Ectodermal cell (in vitro differentiated cells): ENCODE measurements around the gene CPA1.

Experiments used
- H3K27ac ChIP-seq: 2 replicates; pipeline ENCODE4 v1.7.0; 2013; ENCODE audit warnings: mild to moderate bottlenecking, low read depth, low read length; ENCODE audit not compliant: insufficient read depth, poor library complexity, severe bottlenecking
- H3K27me3 ChIP-seq: 2 replicates; pipeline ENCODE4 v1.7.0; 2013; ENCODE audit warnings: mild to moderate bottlenecking, low read length; ENCODE audit not compliant: insufficient read depth, control insufficient read depth, poor library complexity, severe bottlenecking
- H3K36me3 ChIP-seq: one replicate; pipeline ENCODE4 v1.7.0; 2013; ENCODE audit warnings: low read length; ENCODE audit not compliant: control insufficient read depth, insufficient read depth
- H3K4me1 ChIP-seq: one replicate; pipeline ENCODE4 v1.7.0; 2013; ENCODE audit warnings: low read length; ENCODE audit not compliant: control insufficient read depth, insufficient read depth
- H3K4me3 ChIP-seq: 2 replicates; pipeline ENCODE4 v1.7.0; 2013; ENCODE audit warnings: low read depth, low read length, control low read depth; ENCODE audit not compliant: insufficient read depth
- H3K9me3 ChIP-seq: 2 replicates; pipeline ENCODE4 v1.7.0; 2013; ENCODE audit warnings: mild to moderate bottlenecking, low read length, moderate library complexity; ENCODE audit not compliant: control insufficient read depth
- WGBS, 2 experiments: methylation state at CpG; one replicate each; pipeline ENCODE4 v1.1.7; 2013; ENCODE audit warnings: missing lambda C conversion rate in 2 of 2; 5-methylcytosine and 5-hydroxymethylcytosine counted together

Gene CPA1

DNA sequence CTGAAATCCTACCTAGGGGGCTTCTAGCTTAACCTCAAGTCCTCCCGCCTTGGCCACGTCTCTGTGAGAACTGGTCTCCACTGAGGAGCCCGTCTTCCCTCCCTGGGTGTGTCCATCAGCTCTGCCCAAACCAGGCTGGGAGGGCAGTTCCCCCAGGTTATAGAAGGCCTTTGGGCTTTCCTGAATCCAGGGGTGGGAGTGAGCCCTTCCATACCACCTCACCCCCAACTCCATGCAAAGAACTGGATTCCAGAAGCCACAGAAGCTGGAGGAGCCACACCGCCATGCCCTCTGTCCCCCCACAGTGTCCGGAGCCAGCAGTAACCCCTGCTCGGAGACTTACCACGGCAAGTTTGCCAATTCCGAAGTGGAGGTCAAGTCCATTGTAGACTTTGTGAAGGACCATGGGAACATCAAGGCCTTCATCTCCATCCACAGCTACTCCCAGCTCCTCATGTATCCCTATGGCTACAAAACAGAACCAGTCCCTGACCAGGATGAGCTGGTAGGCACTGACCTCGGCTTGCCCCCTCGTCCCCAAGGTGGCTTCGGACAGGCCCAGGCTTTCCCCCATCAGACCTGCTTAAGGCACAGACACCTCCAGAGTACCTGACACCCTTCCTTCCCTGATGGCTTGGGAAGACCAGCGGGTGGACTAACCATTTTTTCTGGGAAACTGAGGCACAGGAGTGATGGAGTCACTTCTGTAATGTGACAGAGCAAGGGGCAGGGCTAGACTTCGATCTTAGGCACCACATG is 4.7 kb downstream of the CPA1 start:
- Histone ChIP-seq H3K36me3 (no peaks in the 10 kb centered on the region), H3K4me3 (no peak overlapping the region), H3K9me3 (no peaks in the 10 kb centered on the region), H3K27ac (no peak overlapping the region), H3K4me1 (peaks cover 13% of the 10 kb centered on the region), H3K27me3 (no peaks in the 10 kb centered on the region)
- 94 to 95% methylated on average over 13 of the region's 13 CpGs for WGBS, 2 experiments

DNA sequence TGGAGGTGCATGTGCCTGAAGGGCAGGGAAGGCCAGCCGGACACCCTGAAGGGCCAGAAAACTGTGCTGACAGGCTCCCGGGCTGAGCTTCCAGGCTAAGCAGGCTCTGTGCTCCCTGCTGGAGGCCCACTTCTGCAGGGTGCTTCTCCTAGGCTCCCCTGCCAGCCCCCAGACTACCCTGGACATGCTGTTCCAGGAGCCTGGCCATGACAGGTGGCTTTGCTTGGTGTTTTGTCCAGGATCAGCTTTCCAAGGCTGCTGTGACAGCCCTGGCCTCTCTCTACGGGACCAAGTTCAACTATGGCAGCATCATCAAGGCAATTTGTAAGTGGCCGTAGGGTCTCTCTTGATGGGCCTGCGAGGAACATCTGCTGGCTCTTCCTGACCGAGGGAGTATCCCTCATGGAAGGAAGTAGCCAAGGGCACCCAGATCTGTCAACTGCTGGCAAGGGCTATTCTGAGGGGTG is 5.3 kb downstream of the CPA1 start:
- Histone ChIP-seq H3K4me1 (peaks cover 7% of the 10 kb centered on the region), H3K27me3 (no peaks in the 10 kb centered on the region), H3K27ac (no peak overlapping the region), H3K4me3 (no peak overlapping the region), H3K36me3 (no peaks in the 10 kb centered on the region), H3K9me3 (no peaks in the 10 kb centered on the region)
- WGBS, 2 experiments: 95% methylated on average over 6 of the region's 6 CpGs

DNA sequence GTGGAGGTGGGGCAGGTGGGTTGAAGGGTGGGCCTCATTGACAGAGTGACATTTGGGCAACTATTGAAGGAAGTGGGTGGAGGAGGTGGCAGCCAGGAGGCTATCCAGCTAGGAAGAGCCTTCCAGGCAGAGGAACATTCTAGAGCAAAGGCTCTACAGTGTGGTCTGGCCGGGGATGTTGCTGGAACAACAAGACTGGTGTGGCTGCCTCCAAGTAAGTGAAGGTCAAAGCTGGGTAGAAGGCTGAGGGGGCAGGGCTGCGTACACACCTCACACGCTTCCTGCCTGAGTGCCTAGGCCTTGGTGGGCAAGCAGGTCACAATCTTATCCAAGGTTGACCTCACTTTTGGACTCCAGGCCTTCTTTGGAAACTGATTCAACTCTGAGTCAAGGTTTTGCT is 6.6 kb downstream of the CPA1 start:
- Histone ChIP-seq H3K27me3 (no peaks in the 10 kb centered on the region), H3K27ac (no peak overlapping the region), H3K4me1 (peaks cover 4% of the 10 kb centered on the region), H3K4me3 (no peak overlapping the region), H3K9me3 (no peaks in the 10 kb centered on the region), H3K36me3 (no peaks in the 10 kb centered on the region)
- WGBS, 2 experiments: 95 to 96% methylated on average over 3 of the region's 3 CpGs

DNA sequence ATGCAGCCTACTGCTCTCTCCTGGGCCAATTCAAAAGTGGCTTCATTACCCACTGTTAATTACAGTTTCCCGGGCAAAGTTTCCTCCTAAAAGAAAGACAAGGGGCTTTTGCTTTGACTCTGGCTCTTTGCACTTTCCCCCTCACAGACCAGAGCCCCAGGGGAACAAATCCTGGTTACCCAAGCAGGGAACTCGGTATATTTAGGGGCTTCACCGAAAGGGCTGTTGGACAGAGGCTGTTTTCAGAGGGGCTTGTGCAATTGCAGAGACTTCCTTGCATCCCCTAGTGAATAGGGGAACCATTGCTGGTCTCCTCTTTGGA is 7.0 kb downstream of the CPA1 start:
- Histone ChIP-seq H3K4me3 (no peak overlapping the region), H3K27ac (no peak overlapping the region), H3K9me3 (no peaks in the 10 kb centered on the region), H3K4me1 (peaks cover 4% of the 10 kb centered on the region), H3K27me3 (no peaks in the 10 kb centered on the region), H3K36me3 (no peaks in the 10 kb centered on the region)
- 93 to 98% methylated on average over 3 of the region's 3 CpGs for WGBS, 2 experiments

DNA sequence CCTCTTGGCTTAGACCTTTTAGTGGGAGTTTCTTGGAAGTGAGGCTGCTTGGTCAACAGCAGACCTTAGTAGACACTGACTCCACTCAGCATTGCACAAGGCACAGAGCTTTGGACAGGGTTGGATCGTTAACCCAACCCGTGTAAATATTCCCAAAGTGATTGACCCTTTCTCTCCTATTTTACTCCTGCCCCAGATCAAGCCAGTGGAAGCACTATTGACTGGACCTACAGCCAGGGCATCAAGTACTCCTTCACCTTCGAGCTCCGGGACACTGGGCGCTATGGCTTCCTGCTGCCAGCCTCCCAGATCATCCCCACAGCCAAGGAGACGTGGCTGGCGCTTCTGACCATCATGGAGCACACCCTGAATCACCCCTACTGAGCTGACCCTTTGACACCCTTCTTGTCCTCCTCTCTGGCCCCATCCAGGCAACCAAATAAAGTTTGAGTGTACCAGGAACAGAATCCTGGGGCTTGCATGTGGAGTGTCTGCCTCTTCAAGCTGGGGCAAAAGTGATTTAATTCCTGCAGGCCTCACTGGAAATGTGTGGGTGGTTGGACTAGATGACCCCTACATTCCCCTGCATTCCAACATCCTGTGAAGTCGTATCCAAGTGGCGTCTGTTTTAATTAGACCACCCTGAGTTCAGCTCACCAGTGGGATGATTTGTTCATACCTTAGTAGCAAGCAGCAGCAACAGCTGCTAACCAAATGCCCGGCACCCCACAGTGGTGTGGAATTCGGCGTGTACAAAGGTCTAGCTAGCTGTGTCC is 7.5 kb downstream of the CPA1 start:
- Histone ChIP-seq H3K36me3 (no peaks in the 10 kb centered on the region), H3K4me3 (no peak overlapping the region), H3K27me3 (no peaks in the 10 kb centered on the region), H3K27ac (no peak overlapping the region), H3K9me3 (no peaks in the 10 kb centered on the region), H3K4me1 (peaks cover 4% of the 10 kb centered on the region)
- WGBS, 2 experiments: 92 to 93% methylated on average over 12 of the region's 12 CpGs

DNA sequence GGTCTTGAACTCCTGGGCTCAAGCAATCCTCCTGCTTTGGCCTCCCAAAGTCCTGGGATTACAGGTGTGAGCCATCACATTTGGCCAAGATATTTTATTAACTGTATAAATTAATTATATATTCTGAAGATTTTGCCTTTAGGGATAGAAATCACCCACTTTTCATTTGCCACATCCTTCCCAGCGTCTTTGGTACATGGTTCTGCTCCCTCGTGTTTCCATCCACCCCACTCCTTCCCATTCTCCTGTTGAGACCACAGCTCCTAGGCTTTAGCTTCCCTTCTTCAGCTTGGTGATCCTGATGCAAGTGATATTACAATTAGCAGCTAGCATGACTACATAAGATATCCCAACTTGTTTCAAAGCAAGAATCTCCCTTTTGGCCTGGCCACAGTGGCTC is 8.4 kb downstream of the CPA1 start:
- no peaks in the 10 kb centered on the region for H3K27me3 ChIP-seq
- no peaks in the 10 kb centered on the region for H3K36me3 ChIP-seq
- H3K4me1 ChIP-seq: peaks cover 4% of the 10 kb centered on the region
- no peak overlapping the region for H3K27ac ChIP-seq
- 66 to 72% methylated on average over 2 of the region's 2 CpGs for WGBS, 2 experiments
- no peak overlapping the region for H3K4me3 ChIP-seq
- no peaks in the 10 kb centered on the region for H3K9me3 ChIP-seq

DNA sequence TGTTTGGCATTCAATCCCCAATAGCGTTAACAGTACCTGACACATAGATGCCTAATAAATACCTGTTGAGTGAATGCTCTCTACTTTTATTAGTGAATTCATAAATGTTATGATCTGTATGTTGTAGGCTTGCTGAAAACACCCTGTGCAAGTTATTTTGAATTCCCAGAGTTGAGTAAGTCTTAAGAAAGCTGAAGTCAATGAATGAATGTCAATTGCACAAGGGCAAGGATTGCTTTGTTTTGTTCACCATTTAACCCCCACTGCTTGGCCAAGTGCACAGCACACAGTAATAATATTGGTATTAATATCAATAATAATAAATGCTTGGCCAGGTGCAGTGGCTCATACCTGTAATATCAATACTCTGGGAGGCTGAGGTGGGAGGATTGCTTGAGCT is 10.2 kb downstream of the CPA1 start:
- WGBS, 2 experiments: 100% methylated on average over 1 of the region's 1 CpG; no CpG with 5 or more reads in 1 of the 2 experiments
- no peaks in the 10 kb centered on the region for H3K9me3 ChIP-seq
- peaks cover 11% of the 10 kb centered on the region for H3K4me1 ChIP-seq
- no peak overlapping the region for H3K4me3 ChIP-seq
- H3K27me3 ChIP-seq: no peaks in the 10 kb centered on the region
- no peak overlapping the region for H3K27ac ChIP-seq
- no peaks in the 10 kb centered on the region for H3K36me3 ChIP-seq

DNA sequence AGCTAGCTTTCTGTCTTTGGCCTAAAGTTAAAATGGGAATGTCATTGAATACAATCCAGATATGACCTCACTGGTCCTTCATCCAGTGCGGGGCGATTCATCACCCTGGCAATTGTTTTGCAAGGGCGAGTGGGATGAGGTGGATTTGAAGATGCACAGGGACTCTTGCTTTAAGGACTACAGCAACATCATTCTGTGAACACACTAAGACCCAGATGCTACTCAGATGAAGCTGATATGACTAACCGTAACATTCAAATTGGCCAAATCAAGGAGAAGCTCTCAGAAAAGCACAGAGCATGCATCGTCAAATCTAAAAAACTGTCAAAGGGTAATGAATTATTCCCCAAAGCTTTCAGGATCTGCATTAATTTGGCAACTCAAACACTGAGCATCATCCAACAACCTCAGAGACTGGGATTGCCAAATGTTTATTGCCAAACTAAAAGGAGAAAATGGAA is 12.8 kb downstream of the CPA1 start:
- WGBS, 2 experiments: 95 to 99% methylated on average over 5 of the region's 5 CpGs
- H3K4me1 ChIP-seq: peaks cover 8% of the 10 kb centered on the region
- no peaks in the 10 kb centered on the region for H3K27me3 ChIP-seq
- no peaks in the 10 kb centered on the region for H3K9me3 ChIP-seq
- no peak overlapping the region for H3K27ac ChIP-seq
- H3K36me3 ChIP-seq: no peaks in the 10 kb centered on the region
- H3K4me3 ChIP-seq: no peak overlapping the region

DNA sequence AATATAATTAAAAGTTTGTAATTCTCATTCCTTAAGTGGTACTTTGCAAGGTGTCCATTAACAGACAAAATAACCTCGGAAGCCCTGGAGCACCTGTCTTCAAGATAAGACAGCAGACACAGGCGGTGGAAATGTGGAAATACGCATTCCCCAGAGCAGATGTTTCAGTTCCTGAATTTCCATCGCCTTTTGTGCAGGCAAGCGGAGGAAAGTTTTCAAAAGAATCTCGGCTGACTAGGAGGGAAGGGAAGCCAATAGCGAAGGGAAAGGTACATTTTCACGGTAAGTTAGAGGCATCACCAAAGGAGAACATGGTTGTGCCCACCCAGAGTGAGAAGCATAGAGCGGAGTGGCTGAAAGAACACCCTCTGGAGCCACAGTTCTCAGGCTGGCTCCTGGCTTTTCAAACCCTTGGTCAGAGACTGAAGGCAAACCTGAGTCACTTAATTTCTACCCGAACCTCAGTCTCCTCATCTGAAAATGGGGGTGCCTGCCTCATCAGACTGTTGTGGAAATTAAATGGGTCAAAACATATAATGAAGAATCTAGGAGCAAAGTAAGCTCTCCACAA is 13.6 kb downstream of the CPA1 start:
- H3K4me3 ChIP-seq: no peak overlapping the region
- H3K4me1 ChIP-seq: peaks cover 7% of the 10 kb centered on the region
- no peaks in the 10 kb centered on the region for H3K27me3 ChIP-seq
- WGBS, 2 experiments: 90 to 91% methylated on average over 10 of the region's 10 CpGs
- H3K27ac ChIP-seq: no peak overlapping the region
- H3K36me3 ChIP-seq: peaks cover 3% of the 10 kb centered on the region
- no peaks in the 10 kb centered on the region for H3K9me3 ChIP-seq
